Measurements from ENCODE around the gene RPL31.
A peak's percentile ranks its signal among the peaks of the same experiment; 100 is the strongest.

The RPL31 gene

DNA sequence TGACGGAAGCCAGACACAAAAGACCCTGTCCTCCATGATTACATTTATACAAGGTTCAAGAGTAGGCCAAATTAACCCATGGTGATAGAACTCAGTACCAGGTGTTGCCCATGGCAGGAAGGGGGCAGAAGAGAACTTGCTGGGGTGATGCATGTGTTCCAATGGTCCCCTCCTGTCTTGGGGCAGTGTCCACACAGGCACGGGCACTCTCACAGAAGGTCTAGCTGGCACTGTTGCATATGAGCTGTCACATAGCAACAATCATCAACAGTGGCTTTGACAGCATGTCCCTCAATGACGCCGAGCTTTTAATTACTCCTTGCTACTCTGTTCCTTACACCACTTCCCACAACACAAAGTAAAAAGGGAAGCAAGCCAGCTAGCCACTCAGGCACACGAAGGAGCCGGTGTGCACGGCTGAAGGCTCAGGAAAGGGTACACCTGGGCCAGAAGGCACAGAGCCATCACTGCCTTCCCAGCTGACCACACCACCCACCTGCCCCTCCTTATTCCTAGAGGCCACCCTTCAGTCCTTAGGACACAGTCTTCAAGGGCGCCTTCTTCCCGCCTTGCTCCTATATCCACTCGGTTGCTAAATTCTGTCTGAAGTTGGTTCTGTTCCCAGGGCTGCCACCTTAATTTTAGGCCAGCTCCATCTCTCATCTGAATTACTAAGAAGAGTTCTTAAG, 28.9 kb downstream of the RPL31 start:
- TF ChIP-seq, protein P1, sequence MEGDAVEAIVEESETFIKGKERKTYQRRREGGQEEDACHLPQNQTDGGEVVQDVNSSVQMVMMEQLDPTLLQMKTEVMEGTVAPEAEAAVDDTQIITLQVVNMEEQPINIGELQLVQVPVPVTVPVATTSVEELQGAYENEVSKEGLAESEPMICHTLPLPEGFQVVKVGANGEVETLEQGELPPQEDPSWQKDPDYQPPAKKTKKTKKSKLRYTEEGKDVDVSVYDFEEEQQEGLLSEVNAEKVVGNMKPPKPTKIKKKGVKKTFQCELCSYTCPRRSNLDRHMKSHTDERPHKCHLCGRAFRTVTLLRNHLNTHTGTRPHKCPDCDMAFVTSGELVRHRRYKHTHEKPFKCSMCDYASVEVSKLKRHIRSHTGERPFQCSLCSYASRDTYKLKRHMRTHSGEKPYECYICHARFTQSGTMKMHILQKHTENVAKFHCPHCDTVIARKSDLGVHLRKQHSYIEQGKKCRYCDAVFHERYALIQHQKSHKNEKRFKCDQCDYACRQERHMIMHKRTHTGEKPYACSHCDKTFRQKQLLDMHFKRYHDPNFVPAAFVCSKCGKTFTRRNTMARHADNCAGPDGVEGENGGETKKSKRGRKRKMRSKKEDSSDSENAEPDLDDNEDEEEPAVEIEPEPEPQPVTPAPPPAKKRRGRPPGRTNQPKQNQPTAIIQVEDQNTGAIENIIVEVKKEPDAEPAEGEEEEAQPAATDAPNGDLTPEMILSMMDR (conservative IDR thresholded peaks at IDR 0.05; ENCODE audit: low read depth, low read length), result no peak

DNA sequence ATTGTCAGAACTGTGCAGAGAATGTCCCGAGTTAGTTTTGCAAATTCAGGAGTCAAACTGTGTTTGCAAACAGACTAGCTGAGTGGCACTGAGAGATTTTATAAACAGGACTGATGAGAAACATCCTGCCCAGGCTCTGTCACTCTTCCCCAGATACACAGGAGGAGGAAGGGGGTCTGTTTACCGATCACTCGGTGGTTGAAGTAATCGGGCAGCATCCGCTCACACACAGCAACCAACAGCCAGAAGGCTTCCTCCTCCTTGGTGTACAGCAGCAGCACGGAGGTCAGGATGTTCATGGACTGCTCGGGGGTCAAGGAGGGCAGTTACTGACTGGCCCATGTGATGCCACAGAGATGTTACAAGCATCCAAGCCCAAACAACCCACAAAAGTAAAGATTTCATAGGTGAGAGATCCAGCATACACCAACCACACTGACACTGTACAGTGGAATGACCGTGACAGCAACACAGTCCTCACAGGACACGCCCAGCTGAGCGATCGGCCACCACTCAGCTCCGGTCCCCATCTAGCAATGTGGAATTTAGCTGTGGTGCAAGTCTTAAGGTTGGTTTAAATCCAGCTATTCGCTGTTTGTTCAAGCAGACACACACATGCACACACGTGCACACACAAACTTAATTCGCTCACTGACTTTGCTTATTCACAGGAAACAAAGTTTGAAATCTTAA, 30.1 kb downstream of the RPL31 start:
- DNase-seq (ENCODE audit: low read depth), result no peak
- TF ChIP-seq, protein P1 (conservative IDR thresholded peaks at IDR 0.05; ENCODE audit: low read depth, low read length), result no peak
- H3K4me3 ChIP-seq (ENCODE audit: low read depth, low read length), result no peak overlapping the region

More for the DNA sequence above, 28.9 kb downstream of the RPL31 start:
- no peak overlapping the region for H3K4me3 ChIP-seq (ENCODE audit: low read depth, low read length)
- DNase-seq (ENCODE audit: low read depth), result no peak

DNA sequence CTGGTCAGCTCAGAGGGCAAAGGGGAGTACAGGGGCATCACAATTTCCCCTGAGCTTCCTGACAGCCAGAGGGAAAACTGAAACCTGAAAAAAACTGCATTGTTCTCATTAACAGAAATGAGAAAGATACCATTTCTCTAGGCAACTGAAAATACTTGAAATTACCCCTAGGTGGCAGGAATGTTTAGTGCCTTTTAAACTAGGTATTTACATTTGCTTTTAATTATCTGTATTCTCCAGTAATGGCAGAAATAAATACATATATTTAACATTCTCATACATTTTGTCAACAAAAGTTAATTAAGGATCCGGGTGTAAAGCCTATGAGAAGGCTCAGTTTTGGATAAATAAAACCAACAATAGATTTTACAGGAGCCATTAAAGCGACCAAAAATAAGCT, 34.5 kb downstream of the RPL31 start:
- DNase-seq (ENCODE audit: low read depth), result peak; percentile 61
- H3K4me3 ChIP-seq (ENCODE audit: low read depth, low read length), result no peak overlapping the region
- TF ChIP-seq, protein P1 (conservative IDR thresholded peaks at IDR 0.05; ENCODE audit: low read depth, low read length), result peak; percentile 63

DNA sequence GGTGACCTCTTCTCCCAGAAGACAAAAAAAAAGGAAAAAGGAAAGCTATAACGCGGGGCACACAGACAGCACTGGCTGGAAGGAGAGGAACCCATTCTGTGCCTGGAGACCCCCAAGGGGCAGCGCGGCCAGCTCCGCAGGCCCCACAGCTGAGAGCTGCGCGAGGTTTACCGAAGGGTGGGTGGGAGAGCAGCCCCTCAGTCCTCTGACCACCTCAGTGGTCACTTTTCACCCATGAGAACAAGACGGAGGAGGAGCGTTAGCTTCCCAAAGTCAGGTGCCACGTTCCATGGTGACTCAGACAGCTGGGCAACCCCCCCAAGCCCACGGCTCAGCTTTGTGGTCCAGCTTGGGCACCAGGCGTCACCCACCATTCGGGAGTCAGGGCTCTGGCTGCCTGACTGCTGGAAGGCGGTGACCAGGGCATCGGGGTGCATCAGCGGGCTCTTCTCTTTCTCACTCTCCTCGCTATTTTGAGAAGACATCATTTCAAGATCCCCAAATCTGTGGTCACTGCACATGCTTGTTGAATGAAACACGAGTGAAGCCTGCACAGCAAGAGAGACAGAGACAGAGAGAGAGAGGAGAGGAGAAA, 35.2 kb downstream of the RPL31 start:
- TF ChIP-seq, protein P1 (conservative IDR thresholded peaks at IDR 0.05; ENCODE audit: low read depth, low read length), result no peak
- H3K4me3 ChIP-seq (ENCODE audit: low read depth, low read length), result no peak overlapping the region
- DNase-seq (ENCODE audit: low read depth), result no peak

DNA sequence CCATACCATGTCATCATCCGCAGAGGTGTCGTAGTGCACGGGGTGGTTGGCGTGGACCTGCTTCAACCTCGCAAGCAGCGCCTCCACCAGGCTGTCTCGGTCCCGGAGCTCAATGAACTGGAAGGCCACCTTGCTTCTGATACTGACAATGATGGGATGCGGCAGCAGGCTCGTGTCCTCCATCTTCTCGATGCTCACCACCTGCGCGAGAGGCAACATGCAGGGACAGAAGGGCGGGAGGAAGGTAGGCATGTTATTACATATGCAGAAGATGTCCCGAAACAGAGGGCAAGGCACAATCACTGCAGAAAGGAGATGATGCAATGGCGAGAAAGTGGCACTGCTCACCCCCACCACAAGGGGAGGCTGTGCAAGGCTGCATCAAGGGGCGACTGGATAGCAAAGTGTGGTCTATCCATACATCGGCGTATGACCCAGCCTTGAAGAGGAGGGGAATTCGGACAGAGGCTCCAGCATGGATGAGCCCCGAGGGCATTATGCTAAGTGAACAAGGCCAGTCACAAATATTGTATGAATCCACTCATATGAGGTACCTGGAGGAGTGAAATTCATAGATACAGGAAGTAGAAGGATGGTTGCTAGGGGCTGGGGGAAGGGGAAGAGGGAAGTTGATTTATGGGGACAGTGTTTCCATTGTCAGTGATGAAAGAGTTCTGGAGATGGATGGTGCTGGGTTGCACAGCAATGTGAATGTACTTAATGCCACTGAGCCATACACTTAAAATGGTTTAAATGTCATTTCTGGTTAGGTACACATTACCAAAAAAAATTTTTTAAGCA, 36.6 kb downstream of the RPL31 start:
- TF ChIP-seq, protein P1 (conservative IDR thresholded peaks at IDR 0.05; ENCODE audit: low read depth, low read length), result peak; percentile 71
- DNase-seq (ENCODE audit: low read depth), result peak; percentile 35
- no peak overlapping the region for H3K4me3 ChIP-seq (ENCODE audit: low read depth, low read length)

DNA sequence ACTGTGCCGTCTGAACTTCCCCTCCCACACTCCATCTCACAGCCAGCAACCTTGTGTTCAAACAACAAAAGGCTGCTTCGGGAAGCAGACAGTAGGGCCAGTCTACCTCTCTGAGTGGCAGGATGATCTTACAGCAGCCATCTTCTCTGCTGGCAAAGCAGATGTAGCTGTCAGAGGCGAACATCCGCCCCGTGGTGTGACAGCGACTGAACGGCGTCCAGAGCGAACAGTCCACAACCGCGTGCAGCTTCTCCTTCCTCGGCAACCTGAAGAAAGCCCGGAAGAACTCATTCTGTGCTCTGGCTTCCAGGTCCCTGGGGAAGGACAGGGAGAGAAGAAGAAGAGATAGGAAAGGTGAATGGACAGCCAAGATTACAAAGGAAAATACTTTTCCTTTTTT, 38.0 kb downstream of the RPL31 start:
- TF ChIP-seq, protein P1 (conservative IDR thresholded peaks at IDR 0.05; ENCODE audit: low read depth, low read length), result no peak

More for the DNA sequence above, 38.0 kb downstream of the RPL31 start:
- no peak for DNase-seq (ENCODE audit: low read depth)
- no peak overlapping the region for H3K4me3 ChIP-seq (ENCODE audit: low read depth, low read length)

All from choroid plexus epithelial cell (primary cell).